SHP77 treated with DMSO at 0.1 percent for 48 hours (cell line): ENCODE results near the gene STAT6.

ENCODE experiments used
- DNase-seq: peaks from one replicate; lab custom pipeline; 2025; lab: John Stamatoyannopoulos, UW

The STAT6 gene

GRCh38 chr12:57101892-57102695 is 9.1 kb downstream of the STAT6 start:
- no peak for DNase-seq

GRCh38 chr12:57099766-57100165 is 11.4 kb downstream of the STAT6 start:
- DNase-seq: no peak

- DNase-seq: no peak
These were observed 12.0 kb downstream of the STAT6 start for GRCh38 chr12:57099047-57099714.

- DNase-seq: no peak
These were observed 12.6 kb downstream of the STAT6 start for GRCh38 chr12:57098546-57098945.

GRCh38 chr12:57097554-57097835 is 13.7 kb downstream of the STAT6 start:
- DNase-seq: no peak

- no peak for DNase-seq
These were observed 14.2 kb downstream of the STAT6 start for GRCh38 chr12:57096748-57097553.

GRCh38 chr12:57096099-57096572 is 15.0 kb downstream of the STAT6 start:
- DNase-seq: peak; percentile 10

- DNase-seq: no peak
These were observed 15.7 kb downstream of the STAT6 start for GRCh38 chr12:57095440-57095839.

- no peak for DNase-seq
These were observed 16.7 kb downstream of the STAT6 start for GRCh38 chr12:57094208-57095160.

GRCh38 chr12:57093415-57094207 is 17.6 kb downstream of the STAT6 start:
- DNase-seq: no peak

GRCh38 chr12:57092876-57093414 is 18.2 kb downstream of the STAT6 start:
- DNase-seq: no peak

GRCh38 chr12:57092529-57092862 is 18.7 kb downstream of the STAT6 start:
- DNase-seq: no peak

- no peak for DNase-seq
These were observed 19.3 kb downstream of the STAT6 start for GRCh38 chr12:57091638-57092528.

GRCh38 chr12:57090924-57091637 is 20.1 kb downstream of the STAT6 start:
- no peak for DNase-seq

- DNase-seq: no peak
These were observed 20.7 kb downstream of the STAT6 start for GRCh38 chr12:57090490-57090889.

GRCh38 chr12:57089271-57090245 is 21.6 kb downstream of the STAT6 start:
- no peak for DNase-seq

GRCh38 chr12:57088354-57089270 is 22.6 kb downstream of the STAT6 start, which contains the start of gene NAB2:
NAB2 (plus strand) TSS chr12:57089114; CDS start chr12:57089272, 158 bp downstream.
- peak; percentile 69 for DNase-seq
